Measurements from ENCODE around the gene RNF215.
"Not testable (repeated sequence)": the region's sequence is repeated elsewhere in the genome, so short reads cannot be mapped to it uniquely, and the experiment has no call there.

RNF215 gene

DNA sequence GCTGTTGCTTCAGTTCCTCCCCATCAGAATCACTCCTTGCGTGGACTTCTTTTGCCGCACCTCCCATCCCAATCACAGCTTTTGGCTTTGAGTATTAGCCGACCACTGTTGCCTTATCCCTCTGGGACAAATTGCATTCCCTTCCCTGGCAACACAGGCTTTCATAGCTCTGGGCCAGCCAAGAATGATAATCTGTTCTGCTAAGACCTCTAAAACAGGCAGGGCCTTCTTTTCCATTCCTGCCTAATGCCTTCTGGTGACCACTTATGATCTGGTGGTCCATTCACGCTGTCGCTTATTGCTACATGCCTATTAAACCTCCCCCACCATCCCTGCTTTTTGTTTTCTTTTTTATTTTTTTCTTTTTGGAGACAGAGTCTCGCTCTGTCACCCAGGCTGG, 19.2 kb upstream of the RNF215 start:
- H3K27ac ChIP-seq (replicated peaks), result no peak overlapping the region
- no peak overlapping the region for H3K4me3 ChIP-seq (replicated peaks; ENCODE audit: insufficient read depth, low read length)
- TF ChIP-seq, protein P1, sequence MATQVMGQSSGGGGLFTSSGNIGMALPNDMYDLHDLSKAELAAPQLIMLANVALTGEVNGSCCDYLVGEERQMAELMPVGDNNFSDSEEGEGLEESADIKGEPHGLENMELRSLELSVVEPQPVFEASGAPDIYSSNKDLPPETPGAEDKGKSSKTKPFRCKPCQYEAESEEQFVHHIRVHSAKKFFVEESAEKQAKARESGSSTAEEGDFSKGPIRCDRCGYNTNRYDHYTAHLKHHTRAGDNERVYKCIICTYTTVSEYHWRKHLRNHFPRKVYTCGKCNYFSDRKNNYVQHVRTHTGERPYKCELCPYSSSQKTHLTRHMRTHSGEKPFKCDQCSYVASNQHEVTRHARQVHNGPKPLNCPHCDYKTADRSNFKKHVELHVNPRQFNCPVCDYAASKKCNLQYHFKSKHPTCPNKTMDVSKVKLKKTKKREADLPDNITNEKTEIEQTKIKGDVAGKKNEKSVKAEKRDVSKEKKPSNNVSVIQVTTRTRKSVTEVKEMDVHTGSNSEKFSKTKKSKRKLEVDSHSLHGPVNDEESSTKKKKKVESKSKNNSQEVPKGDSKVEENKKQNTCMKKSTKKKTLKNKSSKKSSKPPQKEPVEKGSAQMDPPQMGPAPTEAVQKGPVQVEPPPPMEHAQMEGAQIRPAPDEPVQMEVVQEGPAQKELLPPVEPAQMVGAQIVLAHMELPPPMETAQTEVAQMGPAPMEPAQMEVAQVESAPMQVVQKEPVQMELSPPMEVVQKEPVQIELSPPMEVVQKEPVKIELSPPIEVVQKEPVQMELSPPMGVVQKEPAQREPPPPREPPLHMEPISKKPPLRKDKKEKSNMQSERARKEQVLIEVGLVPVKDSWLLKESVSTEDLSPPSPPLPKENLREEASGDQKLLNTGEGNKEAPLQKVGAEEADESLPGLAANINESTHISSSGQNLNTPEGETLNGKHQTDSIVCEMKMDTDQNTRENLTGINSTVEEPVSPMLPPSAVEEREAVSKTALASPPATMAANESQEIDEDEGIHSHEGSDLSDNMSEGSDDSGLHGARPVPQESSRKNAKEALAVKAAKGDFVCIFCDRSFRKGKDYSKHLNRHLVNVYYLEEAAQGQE (IDR thresholded peaks at IDR 0.05; ENCODE audit: insufficient replicate concordance, low read depth), result no peak
- no peak for TF ChIP-seq SPI1 (IDR thresholded peaks at IDR 0.05; ENCODE audit: borderline replicate concordance, low read depth)
- TF ChIP-seq POLR2AphosphoS5 (IDR thresholded peaks at IDR 0.05; ENCODE audit: low read depth), result no peak
- TF ChIP-seq, protein P2, sequence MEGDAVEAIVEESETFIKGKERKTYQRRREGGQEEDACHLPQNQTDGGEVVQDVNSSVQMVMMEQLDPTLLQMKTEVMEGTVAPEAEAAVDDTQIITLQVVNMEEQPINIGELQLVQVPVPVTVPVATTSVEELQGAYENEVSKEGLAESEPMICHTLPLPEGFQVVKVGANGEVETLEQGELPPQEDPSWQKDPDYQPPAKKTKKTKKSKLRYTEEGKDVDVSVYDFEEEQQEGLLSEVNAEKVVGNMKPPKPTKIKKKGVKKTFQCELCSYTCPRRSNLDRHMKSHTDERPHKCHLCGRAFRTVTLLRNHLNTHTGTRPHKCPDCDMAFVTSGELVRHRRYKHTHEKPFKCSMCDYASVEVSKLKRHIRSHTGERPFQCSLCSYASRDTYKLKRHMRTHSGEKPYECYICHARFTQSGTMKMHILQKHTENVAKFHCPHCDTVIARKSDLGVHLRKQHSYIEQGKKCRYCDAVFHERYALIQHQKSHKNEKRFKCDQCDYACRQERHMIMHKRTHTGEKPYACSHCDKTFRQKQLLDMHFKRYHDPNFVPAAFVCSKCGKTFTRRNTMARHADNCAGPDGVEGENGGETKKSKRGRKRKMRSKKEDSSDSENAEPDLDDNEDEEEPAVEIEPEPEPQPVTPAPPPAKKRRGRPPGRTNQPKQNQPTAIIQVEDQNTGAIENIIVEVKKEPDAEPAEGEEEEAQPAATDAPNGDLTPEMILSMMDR (IDR thresholded peaks at IDR 0.05; ENCODE audit: insufficient read depth, low read length), result no peak
- no peak for TF ChIP-seq GABPA (IDR thresholded peaks at IDR 0.05; ENCODE audit: low read depth)
- no peak for DNase-seq (ENCODE audit: low read depth in 1 of 2, low spot score in 1 of 2)
- no peaks in the 10 kb centered on the region for H3K27me3 ChIP-seq (ENCODE audit: insufficient read depth, poor library complexity, severe bottlenecking)

DNA sequence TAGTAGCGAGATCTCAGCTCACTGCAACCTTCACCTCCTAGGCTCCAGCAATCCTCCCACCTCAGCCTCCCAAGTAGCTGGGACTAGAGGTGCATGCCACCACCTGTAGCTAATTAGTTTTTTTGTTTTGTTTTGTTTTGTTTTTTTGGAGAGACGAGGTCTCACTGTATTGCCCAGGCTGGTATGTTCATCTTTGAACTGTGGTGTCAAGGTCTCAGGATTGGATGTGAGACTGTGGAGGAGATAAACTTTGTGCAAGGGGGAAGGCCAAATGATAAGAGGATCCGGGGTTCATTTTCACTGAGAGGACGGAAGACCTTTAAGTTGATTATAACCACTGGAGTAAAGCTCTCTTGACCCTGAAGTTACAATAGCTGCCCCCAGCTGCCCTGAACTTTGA, 18.5 kb upstream of the RNF215 start:
- DNase-seq (ENCODE audit: low read depth in 1 of 2, low spot score in 1 of 2), result no peak
- no peaks in the 10 kb centered on the region for H3K27me3 ChIP-seq (ENCODE audit: insufficient read depth, poor library complexity, severe bottlenecking)
- H3K27ac ChIP-seq (replicated peaks), result no peak overlapping the region
- TF ChIP-seq, protein P1 (IDR thresholded peaks at IDR 0.05; ENCODE audit: insufficient replicate concordance, low read depth), result no peak
- TF ChIP-seq POLR2AphosphoS5 (IDR thresholded peaks at IDR 0.05; ENCODE audit: low read depth), result no peak
- no peak for TF ChIP-seq SPI1 (IDR thresholded peaks at IDR 0.05; ENCODE audit: borderline replicate concordance, low read depth)
- TF ChIP-seq GABPA (IDR thresholded peaks at IDR 0.05; ENCODE audit: low read depth), result no peak
- TF ChIP-seq, protein P2 (IDR thresholded peaks at IDR 0.05; ENCODE audit: insufficient read depth, low read length), result no peak
- no peak overlapping the region for H3K4me3 ChIP-seq (replicated peaks; ENCODE audit: insufficient read depth, low read length)

DNA sequence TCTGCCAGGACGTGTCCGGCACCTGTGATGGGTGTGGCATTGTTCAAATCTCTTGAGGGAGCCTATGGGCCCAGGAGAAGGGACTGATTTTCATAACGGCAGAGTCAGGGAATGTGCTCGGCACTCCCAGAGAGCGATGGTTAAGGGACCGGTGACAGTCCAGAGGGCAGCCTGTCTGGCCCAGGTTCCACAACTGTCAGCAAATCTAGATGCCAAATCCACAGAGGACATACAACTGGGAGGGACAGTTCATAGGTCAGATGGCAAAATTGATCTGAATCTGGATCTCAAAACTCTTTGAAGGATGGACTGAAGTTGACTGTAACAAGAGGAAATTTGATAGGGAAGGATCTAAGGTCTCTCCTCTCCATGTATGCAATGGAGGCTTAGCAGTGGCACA, 17.1 kb upstream of the RNF215 start:
- Histone ChIP-seq H3K4me3 (replicated peaks; ENCODE audit: insufficient read depth, low read length) (no peak overlapping the region), H3K27me3 (ENCODE audit: insufficient read depth, poor library complexity, severe bottlenecking) (no peaks in the 10 kb centered on the region), H3K27ac (replicated peaks) (no peak overlapping the region)
- no peak for DNase-seq (ENCODE audit: low read depth in 1 of 2, low spot score in 1 of 2)
- TF ChIP-seq SPI1 (IDR thresholded peaks at IDR 0.05; ENCODE audit: borderline replicate concordance, low read depth) (no peak), GABPA (IDR thresholded peaks at IDR 0.05; ENCODE audit: low read depth) (no peak), POLR2AphosphoS5 (IDR thresholded peaks at IDR 0.05; ENCODE audit: low read depth) (no peak)
- TF ChIP-seq, protein P1 (IDR thresholded peaks at IDR 0.05; ENCODE audit: insufficient replicate concordance, low read depth), result no peak
- TF ChIP-seq, protein P2 (IDR thresholded peaks at IDR 0.05; ENCODE audit: insufficient read depth, low read length), result no peak

DNA sequence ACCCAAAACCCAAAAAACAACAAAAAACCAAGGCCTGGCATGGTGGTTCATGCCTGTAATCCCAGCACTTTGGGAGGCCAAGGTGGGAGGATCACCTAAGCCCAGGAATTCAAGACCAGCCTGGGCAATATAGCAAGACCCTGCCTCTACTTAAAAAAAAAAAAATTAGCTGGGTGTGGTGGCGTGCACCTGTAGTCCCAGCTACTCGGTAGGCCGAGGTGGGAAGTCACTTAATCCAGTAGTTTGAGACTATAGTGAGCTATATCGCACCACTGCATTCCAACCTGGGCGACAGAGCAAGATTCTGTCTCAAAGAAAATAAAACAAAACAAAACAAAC, 15.5 kb upstream of the RNF215 start:
- H3K4me3 ChIP-seq (replicated peaks; ENCODE audit: insufficient read depth, low read length); H3K27ac ChIP-seq (replicated peaks): not testable (repeated sequence)

More for the DNA sequence above, 15.5 kb upstream of the RNF215 start:
- not testable (repeated sequence) for DNase-seq (ENCODE audit: low read depth in 1 of 2, low spot score in 1 of 2); H3K27me3 ChIP-seq (ENCODE audit: insufficient read depth, poor library complexity, severe bottlenecking)

All from HL-60 (cell line).